AG04449 (cell line): Measurements from ENCODE around the gene XRN2.
"Not testable (repeated sequence)": the region's sequence is repeated elsewhere in the genome, so short reads cannot be mapped to it uniquely, and the experiment has no call there.

Experiments used
- CTCF ChIA-PET: fragments of 350-600 bp; formaldehyde crosslinking; extraction: SDS; loops from one replicate; lab custom pipeline; 2021; ENCODE audit warnings: antibody characterized with exemption; lab: Yijun Ruan, JAX
- POLR2A ChIA-PET: fragments of 400-600, 350-600 bp; formaldehyde crosslinking; extraction: SDS; loops from one replicate; lab custom pipeline; 2020; ENCODE audit warnings: antibody characterized with exemption, inconsistent platforms; lab: Yijun Ruan, JAX
- DNase-seq: peaks from one replicate; pipeline ENCODE4 v3.0.0-alpha.2; 2010; ENCODE audit warnings: low read depth, low spot score
- H3K4me3 ChIP-seq: 2 replicates; pipeline ENCODE4 v1.5.1; 2011; ENCODE audit warnings: low read depth, mild to moderate bottlenecking, control low read depth, low read length
- TF ChIP-seq, protein P1 (sequence below): IDR thresholded peaks from one replicate; pipeline ENCODE4 v1.5.1; 2011; ENCODE audit warnings: mild to moderate bottlenecking, moderate library complexity, low read length, control low read depth, inconsistent platforms; ENCODE audit not compliant: insufficient read depth; ENCODE audit errors: missing control alignments

The XRN2 gene

DNA sequence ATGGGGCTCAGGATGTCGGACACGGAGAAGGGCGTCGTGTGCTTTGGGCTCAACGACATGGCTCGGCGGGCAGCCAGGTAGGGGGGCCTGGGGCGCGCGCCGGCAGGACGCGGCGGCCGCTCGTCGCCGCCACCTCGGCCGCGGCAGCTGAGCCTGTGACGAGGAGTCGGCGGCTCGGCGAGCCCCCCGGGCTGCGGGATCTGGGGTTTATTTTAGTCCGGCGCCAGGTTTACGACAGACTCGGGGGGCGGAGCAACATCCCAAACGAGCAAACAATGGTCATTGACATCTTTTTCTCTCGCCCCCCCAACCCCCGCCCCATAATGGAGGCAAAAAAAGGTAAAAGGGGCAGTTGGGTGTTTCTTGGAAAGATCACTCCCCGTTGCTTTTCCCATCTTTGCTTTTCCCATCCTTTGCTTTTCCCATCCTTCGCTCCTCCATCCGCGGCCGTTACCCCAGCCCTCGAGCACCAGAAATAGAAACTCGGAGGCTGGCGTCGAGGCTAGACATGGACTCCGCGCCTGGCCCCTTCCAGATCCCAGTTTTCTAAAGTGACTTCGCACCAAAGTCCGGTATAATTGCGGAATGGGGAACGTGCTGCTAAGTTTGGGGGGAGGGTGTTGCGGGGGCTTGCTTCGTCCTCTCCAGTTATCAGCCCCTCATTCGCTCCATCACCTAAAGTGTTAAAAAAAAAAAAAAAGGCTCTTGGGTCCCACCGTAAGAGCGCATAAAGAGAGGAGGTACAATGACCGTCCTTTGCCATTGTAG, 94.4 kb downstream of the XRN2 start, which contains the start of gene NKX2-4:
NKX2-4 (minus strand) TSS at position 186 of the 768 bp plus-strand sequence; CDS start at position 59, 127 bp downstream.
- no peak within 1 kb of the TSS for H3K4me3 ChIP-seq
- no peak for DNase-seq
- TF ChIP-seq, protein P1, sequence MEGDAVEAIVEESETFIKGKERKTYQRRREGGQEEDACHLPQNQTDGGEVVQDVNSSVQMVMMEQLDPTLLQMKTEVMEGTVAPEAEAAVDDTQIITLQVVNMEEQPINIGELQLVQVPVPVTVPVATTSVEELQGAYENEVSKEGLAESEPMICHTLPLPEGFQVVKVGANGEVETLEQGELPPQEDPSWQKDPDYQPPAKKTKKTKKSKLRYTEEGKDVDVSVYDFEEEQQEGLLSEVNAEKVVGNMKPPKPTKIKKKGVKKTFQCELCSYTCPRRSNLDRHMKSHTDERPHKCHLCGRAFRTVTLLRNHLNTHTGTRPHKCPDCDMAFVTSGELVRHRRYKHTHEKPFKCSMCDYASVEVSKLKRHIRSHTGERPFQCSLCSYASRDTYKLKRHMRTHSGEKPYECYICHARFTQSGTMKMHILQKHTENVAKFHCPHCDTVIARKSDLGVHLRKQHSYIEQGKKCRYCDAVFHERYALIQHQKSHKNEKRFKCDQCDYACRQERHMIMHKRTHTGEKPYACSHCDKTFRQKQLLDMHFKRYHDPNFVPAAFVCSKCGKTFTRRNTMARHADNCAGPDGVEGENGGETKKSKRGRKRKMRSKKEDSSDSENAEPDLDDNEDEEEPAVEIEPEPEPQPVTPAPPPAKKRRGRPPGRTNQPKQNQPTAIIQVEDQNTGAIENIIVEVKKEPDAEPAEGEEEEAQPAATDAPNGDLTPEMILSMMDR, result no peak
- POLR2A ChIA-PET, result no interaction called here
- CTCF ChIA-PET, result no interaction called here

DNA sequence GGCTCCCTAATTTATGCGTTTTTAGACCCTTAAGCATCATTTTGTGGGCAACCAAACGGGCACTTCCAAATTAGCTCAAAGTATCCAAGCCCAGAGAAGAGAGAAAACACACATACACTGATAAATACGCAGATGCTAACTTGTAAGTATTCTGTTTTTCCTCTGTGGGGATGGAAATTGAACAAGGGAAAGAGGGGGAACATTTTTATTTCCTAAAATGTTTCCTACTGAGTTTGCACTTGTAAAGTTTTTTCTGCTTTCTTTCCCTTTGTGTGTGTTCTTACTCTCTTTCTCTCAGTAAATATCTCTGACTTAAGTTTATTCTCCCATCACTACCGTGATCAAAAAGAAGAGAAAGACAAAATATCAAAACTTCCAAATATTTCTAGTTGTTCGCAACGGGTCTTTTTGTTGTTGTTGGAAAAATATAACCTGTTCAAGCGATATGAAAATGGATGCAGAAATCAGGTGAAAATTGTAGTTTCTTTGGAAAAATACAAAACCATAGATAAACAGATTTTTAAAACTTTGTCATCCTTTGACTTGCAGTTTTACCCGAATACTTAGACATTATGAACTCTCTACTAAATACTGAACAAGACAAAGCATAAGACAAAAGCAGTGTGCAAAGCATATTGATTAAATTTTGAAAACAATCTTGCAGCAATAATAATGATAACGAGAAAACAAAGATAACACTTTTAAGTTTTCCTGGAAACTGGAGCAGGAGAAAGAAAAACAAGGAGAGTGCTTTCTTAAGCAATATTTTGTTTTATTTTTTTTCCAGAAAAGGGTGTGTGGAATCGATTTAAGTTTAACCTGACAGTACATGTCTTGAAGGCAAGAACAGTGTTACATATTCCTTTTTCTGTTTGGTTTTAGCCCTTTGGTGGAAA, 95.2 kb downstream of the XRN2 start:
- ChIA-PET CTCF (no interaction called here), POLR2A (no interaction called here)
- TF ChIP-seq, protein P1, result no peak
- no peak overlapping the region for H3K4me3 ChIP-seq
- no peak for DNase-seq

DNA sequence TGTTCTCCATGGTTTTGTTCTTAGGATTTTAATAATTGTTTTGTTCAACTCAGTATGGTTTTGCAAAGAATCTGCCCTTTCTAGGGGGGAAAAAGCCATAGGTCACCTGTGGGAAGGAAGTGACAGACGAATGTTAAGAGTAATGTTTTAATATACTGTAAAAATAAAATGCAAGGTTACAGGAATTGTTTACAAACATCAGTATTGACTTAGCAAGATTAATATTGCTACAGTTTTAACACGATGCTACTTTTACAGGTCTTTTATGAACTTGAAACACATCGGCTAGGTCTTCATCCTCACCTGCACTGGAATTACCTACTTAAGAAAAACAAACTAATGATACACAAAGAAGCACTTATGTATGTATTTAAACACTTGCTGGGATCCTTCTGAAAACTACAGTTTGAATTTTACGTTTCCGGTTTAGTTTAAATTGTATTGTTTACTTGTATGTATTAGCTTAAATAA, 95.9 kb downstream of the XRN2 start:
- POLR2A ChIA-PET, result no interaction called here
- TF ChIP-seq, protein P1, result no peak
- H3K4me3 ChIP-seq, result no peak overlapping the region
- no peak for DNase-seq
- CTCF ChIA-PET, result no interaction called here

GRCh38 chr20:21411725-21412124, 108.6 kb downstream of the XRN2 start:
- TF ChIP-seq, protein P1, result no peak
- H3K4me3 ChIP-seq, result no peak overlapping the region
- ChIA-PET POLR2A (no interaction called here), CTCF (no interaction called here)
- DNase-seq, result no peak

GRCh38 chr20:21413996-21414395, 110.9 kb downstream of the XRN2 start:
- POLR2A ChIA-PET, H3K4me3 ChIP-seq, DNase-seq, CTCF ChIA-PET: not testable (repeated sequence)

DNA sequence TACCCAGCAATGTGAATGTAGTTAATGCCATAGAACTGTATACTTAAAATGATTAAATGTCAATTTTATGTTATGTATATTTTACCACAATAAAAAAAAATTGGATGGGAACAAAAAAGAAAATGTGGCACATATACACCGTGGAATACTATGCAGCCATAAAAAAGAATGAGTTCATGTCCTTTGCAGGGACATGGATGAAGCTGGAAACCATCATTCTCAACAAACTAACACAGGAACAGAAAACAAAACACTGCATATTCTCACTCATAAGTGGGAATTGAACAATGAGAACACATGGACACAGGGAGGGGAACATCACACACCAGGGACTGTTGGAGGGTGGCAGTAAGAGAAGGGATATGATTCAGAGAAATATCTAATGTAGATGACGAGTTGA, 116.0 kb downstream of the XRN2 start:
- CTCF ChIA-PET, DNase-seq, POLR2A ChIA-PET, H3K4me3 ChIP-seq: not testable (repeated sequence)

DNA sequence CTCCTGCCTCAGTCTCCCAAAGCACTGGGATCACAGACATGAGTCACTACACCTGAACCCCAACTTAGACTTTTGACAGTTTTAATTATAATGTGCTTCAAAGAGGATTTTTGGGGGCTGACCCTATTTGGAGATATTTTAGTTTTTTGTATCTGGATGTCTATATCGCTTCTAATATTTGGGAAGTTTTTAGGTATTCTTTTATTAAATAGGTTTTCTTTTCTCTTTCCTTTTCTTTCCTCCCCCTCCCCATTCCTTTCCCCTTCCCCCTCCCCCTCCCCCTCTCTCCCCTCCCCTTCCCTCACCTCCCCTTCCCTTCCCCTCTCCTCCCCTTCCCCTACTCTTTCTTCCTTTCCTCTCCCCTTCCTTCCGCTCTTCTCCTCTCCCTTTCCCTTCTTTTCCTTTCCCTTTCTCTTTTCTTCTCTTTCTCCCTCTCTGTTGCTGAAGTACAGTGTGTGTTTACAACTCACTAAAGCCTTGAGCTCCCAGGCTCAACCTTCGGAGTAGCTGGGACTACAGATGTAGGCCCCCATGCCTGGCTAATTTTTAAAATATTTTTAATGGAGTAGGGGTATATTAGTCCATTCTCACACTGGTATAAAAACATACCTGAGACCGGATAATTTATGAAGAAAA, 118.6 kb downstream of the XRN2 start:
- ChIA-PET CTCF (no interaction called here), POLR2A (no interaction called here)
- TF ChIP-seq, protein P1, result no peak
- no peak for DNase-seq
- no peak overlapping the region for H3K4me3 ChIP-seq

DNA sequence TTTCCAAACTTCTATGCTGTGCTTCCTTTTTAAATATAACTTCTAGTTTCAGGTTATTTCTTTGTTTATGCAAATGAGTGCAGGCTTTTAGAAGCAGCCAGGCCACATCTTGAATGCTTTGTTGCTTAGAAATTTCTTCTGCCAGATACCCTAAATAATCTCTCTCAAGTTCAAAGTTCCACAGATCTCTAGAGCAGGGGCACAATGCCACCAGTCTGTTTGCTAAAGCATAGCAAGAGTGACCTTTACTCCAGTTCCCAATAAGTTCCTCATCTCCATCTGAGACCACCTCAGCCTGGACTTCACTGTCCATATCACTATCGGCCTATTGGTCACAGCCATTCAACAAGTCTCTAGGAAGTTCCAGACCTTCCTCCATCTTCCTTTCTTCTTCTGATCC, 120.6 kb downstream of the XRN2 start:
- CTCF ChIA-PET, POLR2A ChIA-PET, DNase-seq, H3K4me3 ChIP-seq: not testable (repeated sequence)
